Activated CD4-positive, CD25-positive, alpha-beta regulatory T cell treated with anti-CD3 and anti-CD28 coated beads, Interleukin-2, amount 50 U/mL, for 24 hours (primary cell): Measurements from ENCODE around the gene ANKRD18A.
A peak's percentile ranks its signal among the peaks of the same experiment; 100 is the strongest.

ENCODE experiments used
- ATAC-seq, 2 donors: fragments of 150-1000 bp; cut with Tn5 transposase; one replicate each; pipeline ENCODE4 v1.10.0; 2021; ENCODE audit warnings: mild to moderate bottlenecking in 1 of 2, moderate library complexity in 1 of 2

ANKRD18A gene

GRCh38 chr9:38620483-38621433 lies at the start of gene ANKRD18A:
TSS of gene ANKRD18A (minus strand) at chr9:38620596. CDS start at chr9:38620285, 311 bp downstream.
- peak; percentile 79 to 85 for ATAC-seq

DNA sequence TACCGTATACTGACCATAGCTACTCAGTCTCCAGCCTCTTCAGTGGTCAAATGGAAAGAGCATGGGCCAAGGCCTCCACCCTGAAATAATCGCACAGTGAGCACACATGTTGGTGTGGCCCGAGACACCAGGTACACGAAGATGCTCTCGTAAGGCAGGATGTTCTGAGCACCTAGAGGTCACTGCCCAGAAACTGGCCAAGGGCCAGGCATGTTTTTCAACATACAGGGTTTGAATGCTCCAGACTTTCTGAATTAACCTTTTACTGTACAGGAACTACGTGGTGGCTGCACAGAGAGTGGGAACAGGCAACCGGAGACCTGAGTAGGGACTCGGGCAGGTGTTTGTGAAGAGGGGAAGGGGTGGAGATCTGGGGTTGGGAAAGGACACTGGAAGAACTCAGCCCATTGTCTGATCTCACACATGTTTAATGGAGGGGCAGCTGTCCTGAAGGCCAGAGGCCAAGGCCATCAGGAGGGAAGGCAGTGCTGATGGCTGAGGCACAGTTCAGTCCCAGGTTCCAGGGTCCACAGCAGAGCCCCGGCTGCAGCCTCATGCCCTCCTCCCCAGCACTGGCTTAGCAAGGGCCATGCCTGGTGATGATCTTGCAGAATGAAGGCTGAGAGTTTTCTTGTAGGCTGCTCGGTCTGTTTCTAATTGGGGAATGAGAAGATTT lies 48.5 kb upstream of the ANKRD18A start:
- no peak for ATAC-seq

GRCh38 chr9:38662763-38663593 lies 42.6 kb upstream of the ANKRD18A start:
- no peak for ATAC-seq

DNA sequence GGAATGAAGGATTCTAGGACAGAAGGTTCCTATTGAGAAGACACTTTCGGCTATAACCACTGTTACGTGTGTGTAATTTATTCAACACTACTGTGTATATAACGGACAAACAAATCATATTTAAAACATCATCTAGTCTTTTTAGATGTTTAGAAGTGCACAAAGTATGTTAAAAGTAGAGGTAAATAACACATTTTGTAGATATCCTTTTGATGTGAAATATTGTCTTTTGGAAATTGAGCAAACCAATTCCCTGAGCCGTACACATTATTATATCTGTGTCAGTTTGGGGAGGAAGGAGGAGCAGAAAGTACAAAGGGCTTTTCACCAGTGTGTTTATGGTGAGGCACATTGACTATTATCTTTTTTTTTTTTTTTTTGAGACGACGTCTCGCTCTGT lies 39.1 kb upstream of the ANKRD18A start:
- no peak for ATAC-seq

DNA sequence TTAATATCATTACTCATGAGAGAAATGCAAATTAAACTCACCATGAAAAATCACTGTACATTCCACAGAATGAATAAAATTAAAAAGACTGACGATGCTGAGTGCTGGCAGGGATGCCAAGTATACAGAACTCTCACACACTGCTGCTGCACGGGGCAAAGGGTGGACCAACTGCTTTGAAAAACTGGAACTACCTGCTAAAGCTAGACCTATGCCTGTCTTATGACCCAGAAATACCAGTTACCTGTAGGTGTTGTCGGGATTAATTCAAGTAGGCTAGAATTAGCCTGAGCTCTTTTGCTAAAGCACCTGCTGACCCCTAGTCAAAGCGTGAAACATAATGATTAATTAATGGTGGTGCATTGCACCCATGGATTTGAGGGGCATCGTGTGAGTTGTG lies 36.5 kb upstream of the ANKRD18A start:
- ATAC-seq, result no peak

DNA sequence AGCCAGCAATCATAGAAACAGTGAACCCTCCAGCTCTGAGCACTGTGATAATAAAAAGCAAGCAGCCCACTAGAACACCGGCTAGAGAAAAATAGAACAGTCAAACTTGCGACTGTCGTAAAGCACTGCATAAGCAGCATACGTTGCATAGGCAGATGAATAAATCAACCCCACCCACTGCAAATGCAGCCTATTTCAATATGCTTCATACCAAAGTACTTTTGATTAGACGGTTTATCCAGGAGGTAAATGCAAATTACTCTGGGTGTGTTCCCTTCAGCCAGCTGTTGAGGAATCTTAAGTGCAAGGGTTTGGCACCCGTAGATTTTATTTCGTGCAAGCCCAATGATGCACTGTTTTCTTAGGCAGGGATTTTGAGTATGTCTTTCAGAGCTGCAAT lies 32.1 kb upstream of the ANKRD18A start:
- ATAC-seq, result no peak

DNA sequence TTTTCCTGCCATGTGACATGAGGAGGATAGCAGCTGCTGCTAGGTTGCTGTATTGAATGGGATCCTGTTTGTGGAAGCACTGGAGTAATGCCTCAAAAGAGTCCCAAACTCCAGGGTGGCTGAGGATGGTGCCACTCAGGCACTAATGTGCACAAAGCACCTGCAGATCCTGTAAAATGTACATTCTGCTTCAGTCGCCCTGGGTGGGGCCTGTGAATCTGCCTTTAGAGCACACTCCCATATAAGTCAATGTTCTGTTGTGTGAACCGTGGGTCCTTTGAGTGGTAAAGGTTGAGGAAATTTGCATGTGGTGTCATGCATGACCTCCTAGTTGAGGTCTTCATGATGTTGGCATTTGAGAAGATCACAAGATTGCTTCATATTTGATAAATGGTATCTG lies 31.6 kb upstream of the ANKRD18A start:
- no peak for ATAC-seq

GRCh38 chr9:38651400-38652042 lies 31.1 kb upstream of the ANKRD18A start:
- ATAC-seq, result no peak

DNA sequence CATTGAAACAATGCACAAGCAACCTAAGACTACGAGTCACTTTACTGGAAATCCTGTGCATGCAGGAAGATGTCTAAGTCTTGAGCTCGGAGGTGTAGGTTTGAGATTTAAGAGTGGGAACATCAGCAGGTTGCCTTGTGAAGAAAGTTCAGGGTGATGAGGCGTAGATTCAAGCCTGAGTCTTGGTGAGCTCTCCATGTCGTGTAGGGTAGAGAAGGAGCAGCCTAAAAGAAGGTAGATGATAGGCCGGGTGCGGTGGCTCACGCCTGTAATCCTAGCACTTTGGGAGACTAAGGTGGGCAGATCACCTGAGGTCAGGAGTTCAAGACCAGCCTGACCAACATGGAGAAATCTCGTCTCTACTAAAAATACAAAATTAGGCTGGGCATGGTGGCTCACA lies 30.2 kb upstream of the ANKRD18A start:
- ATAC-seq, result no peak

- no peak for ATAC-seq
Observed at GRCh38 chr9:38649731-38650363, 29.5 kb upstream of the ANKRD18A start.

DNA sequence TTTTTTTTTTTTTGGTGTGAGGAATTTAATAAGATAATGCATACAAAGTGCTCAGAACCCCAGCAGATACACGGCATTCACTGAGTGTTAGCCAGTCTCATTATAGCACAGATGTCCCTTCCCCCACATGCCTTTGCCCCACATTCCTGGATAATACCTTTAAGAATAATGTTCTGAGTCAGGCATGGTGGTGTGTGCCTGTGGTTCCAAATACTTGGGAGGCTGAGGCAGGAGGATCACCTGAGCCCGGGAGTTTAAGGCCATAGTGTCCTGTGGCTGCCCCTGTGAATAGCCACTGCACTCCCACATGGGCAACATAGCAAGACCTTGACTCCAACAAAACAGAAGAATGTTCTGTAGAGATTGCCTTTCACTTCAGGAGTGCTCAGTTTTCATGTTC lies 24.2 kb upstream of the ANKRD18A start:
- no peak for ATAC-seq

DNA sequence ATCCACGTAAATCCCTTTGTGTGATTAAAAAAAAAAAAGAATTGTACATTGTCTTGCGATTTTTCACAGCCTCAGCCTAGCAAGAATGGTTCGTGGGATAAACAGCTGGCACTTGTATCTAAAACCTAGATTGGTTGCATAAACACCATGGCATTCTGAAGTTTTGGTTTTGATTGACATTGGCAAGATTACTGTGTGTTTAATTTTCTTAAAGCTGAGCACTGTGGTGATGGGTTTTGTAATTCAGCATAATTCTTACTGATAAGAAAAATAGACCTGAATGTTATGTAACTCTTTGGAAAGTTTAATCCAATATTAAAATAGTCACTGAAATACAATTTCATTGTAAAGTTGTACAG lies 23.4 kb upstream of the ANKRD18A start:
- no peak for ATAC-seq

GRCh38 chr9:38642951-38643814 lies 22.8 kb upstream of the ANKRD18A start:
- no peak for ATAC-seq

GRCh38 chr9:38641985-38642864 lies 21.8 kb upstream of the ANKRD18A start:
- no peak for ATAC-seq

DNA sequence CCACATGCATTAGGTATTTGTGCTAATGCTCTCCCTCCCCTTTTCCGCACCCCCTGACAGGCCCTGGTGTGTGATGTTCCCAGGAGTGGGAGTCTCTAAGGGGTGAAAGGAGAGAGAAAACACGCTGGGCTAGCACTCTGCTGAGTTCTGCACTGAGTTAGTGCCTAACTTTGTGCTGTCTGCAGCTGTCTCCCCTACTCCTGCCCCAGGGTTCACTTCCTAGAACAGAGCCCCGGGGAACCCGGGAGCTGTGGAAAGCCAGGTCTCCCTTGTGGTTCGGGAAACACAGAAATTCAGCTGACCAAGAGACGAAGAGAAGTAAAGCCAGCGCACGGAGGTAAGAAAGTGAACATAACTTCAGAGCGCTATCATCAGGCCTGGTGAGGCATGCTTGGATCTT lies 20.7 kb upstream of the ANKRD18A start:
- ATAC-seq, result no peak

DNA sequence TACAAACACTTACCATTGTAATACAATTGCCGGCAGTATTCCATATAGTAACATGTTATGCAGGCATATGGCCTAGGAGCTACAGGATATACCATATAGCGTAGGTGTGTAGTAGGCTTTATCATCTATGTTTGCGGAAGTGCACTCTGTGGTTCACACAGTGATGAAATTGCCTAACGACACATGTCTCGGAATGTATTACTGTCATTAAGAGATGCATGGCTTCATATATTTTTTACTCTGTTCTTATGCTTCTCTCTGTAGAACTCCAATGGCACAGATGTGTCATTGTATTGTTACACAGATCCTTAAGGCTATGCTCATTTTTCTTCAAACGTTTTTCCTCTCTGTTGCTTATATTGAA lies 19.2 kb upstream of the ANKRD18A start:
- ATAC-seq, result no peak

- no peak for ATAC-seq
Observed at GRCh38 chr9:38638881-38639576, 18.6 kb upstream of the ANKRD18A start.

DNA sequence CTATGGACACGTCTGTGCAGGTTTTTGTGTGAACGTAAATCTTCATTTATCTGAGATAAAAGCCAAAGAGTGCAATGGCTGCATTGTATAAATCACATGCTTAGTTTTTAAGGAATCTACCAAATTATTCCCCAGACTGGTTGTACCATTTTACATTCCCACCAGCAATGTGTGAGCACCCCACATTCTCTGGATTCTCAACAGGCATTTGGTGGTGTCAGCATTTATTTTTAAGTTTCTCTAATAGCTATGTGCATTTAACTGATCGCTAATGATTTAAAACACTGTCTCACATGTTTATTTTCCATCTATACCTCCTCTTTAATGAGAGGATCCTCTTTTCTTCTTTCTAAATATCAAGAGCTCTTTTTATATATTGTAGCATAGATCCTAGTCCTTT lies 13.9 kb upstream of the ANKRD18A start:
- ATAC-seq, result no peak

DNA sequence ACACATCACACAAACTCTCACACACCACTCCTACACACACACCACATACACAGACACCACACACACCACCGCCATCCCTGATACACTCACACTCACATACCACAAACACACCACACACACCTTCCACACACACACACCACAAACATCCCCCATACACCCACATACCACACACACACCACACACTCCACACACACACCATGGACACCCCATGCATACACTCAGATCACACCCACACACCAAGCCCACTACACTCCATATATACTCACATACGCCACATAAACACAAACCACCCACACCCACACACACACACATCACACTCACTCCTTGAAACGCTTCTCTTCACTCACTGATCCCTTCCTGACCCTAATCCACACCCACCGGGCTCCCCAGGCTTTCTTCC lies 9.1 kb upstream of the ANKRD18A start:
- no peak for ATAC-seq

DNA sequence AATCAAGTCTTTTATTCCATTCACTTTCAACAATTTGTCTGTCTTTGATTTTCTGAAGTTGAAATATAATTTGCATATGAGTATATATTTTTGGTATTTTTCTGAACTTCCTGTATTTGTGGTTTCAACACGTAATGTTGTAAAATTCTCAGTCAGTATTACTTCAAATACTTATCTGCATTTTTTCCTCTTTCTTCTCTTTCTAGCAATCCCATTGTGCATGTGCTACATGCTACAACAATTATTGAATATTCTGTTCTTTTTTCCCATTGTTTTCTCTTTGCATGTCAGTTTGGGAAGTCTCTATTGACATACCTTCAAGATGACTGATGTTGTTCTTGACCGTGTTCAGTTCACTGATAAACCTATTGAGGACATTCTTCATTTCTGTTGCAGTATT lies 5.6 kb upstream of the ANKRD18A start:
- no peak for ATAC-seq
